Gastrocnemius medialis (tissue), 4 donors: ENCODE data around the gene GAB1. TPM values are rescaled to one million over a fixed set of nuclear protein-coding genes. Genes with fewer than 3 reads are reported as not detected.

Experiments
- ATAC-seq, 2 donors: fragments of 150-250 bp; one replicate each; pipeline ENCODE4 v1.9.1; 2016
- DNase-seq, 2 donors: peaks; one replicate each; pipeline ENCODE4 v3.0.0-alpha.2; 2019
- H3K27ac ChIP-seq, 4 donors: fragments of 200-600 bp; sonication (generic); 1 replicate in 1 of 4; 2 replicates in 3 of 4; pipeline ENCODE4 v1.5.1; 2016 to 2018; ENCODE audit warnings: mild to moderate bottlenecking in 2 of 4, moderate library complexity in 1 of 4
- H3K27me3 ChIP-seq, 3 donors: fragments of 200-600 bp; sonication (generic) in 2 of 3; 1 replicate in 1 of 3; 2 replicates in 2 of 3; pipeline versions ENCODE4 v1.5.1 to v1.6.0; 2016 to 2019; ENCODE audit warnings: mild to moderate bottlenecking in 1 of 3, moderate library complexity in 1 of 3
- H3K36me3 ChIP-seq, 2 donors: fragments of 200-600 bp; sonication (generic) in 1 of 2; one replicate each; pipeline ENCODE4 v1.5.1; 2017 to 2018
- H3K4me1 ChIP-seq, 2 donors: fragments of 200-600 bp; sonication (generic) in 1 of 2; one replicate each; pipeline ENCODE4 v1.5.1; 2016 to 2017; ENCODE audit warnings: mild to moderate bottlenecking in 2 of 2
- H3K4me3 ChIP-seq, 4 donors: fragments of 200-600 bp; sonication (generic) in 3 of 4; 1 replicate in 1 of 4; 2 replicates in 3 of 4; pipeline ENCODE4 v1.5.1; 2016 to 2019; ENCODE audit warnings: mild to moderate bottlenecking in 2 of 4
- H3K9me3 ChIP-seq, 3 donors: fragments of 200-600 bp; sonication (generic) in 2 of 3; 1 replicate in 1 of 3; 2 replicates in 2 of 3; pipeline ENCODE4 v1.5.1; 2016 to 2019
- CTCF ChIP-seq, 5 experiments: fragments of 450-650 bp in 3 of 5; fragments of 200-600 bp in 2 of 5; sonication (generic) in 2 of 5; IDR thresholded peaks in 4 of 5; conservative IDR thresholded peaks in 1 of 5; 1 replicate in 4 of 5; 2 replicates in 1 of 5; pipeline ENCODE4 v1.5.1; 2016 to 2019; ENCODE audit warnings: antibody characterized with exemption in 5 of 5, mild to moderate bottlenecking in 3 of 5, moderate library complexity in 3 of 5
- POLR2A ChIP-seq, 2 donors: fragments of 450-650 bp; IDR thresholded peaks; one replicate each; pipeline ENCODE4 v1.6.1; 2017; ENCODE audit warnings: antibody characterized with exemption in 2 of 2, mild to moderate bottlenecking in 2 of 2, moderate library complexity in 2 of 2
- in situ Hi-C, 4 donors: fragments of 200-750 bp; cut with MboI; loops; one replicate each; pipeline versions ENCODE4 v1.15.0 to v1.8.0; 2017; ENCODE audit warnings: low sequenced_read_pairs in 4 of 4
- intact Hi-C: fragments of 100-400 bp; cut with DNase I; formaldehyde crosslinking; loops from one replicate; pipeline ENCODE4 v1.15.1; 2023; ENCODE audit warnings: low total_unique reads
- total RNA-seq, 4 donors: library from RNA; depleted of rRNA; stranded (reverse); fragments of >200 nt; gene quantifications; one replicate each; pipeline versions ENCODE4 v1.1.0 to v1.2.3, GENCODE V29; 2016

The GAB1 gene
- total RNA-seq, 4 donors from 2014 or later = 11.4 to 27.9 (median 26.6) TPM

DNA sequence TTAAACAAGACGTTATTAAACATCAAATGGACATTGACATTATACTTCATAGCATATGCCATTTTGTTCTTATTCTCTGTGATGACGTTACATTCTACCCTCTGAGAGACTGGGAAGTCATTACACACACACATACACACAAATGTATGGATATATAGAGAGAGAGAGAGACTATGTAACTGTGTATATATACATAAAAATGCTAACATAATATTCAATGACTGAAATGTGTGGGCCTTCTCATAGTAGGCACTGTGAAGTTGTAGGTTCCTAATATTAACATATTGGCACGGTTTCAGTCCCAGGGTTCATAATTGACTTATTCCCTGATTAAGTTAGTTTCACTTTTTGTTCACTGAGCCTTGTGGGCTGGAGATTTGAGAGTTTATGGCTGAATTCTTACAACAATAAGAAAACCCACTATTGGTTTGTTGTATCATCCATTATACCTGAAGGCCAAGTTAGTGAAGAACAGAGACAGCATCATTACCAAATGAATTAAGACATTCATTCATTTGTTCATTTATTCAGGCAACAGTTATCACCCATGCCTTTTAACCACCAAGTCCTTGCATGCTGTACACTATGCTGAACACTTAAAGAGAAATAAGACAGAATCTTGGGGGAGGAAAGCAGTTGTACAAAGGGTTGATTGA lies 68.5 kb downstream of the GAB1 start:
- DNase-seq = no peak
- H3K4me1 ChIP-seq = peaks cover 89 to 97% of the 10 kb centered on the region in 2 donors
- H3K9me3 ChIP-seq = no peaks in the 10 kb centered on the region
- no peak for TF ChIP-seq POLR2A (IDR thresholded peaks at IDR 0.05)
- TF ChIP-seq CTCF (IDR thresholded peaks at IDR 0.05 in 4 of 5, conservative IDR thresholded peaks at IDR 0.05 in 1 of 5) = no peak
- H3K27me3 ChIP-seq = no peaks in the 10 kb centered on the region
- no peak overlapping the region for H3K4me3 ChIP-seq
- H3K27ac ChIP-seq = peak overlapping the region; percentile 80 to 95 (median 86)
- in situ Hi-C loops (no loop called here), intact Hi-C loops (no loop called here)
- no peak for ATAC-seq
- no peaks in the 10 kb centered on the region for H3K36me3 ChIP-seq

DNA sequence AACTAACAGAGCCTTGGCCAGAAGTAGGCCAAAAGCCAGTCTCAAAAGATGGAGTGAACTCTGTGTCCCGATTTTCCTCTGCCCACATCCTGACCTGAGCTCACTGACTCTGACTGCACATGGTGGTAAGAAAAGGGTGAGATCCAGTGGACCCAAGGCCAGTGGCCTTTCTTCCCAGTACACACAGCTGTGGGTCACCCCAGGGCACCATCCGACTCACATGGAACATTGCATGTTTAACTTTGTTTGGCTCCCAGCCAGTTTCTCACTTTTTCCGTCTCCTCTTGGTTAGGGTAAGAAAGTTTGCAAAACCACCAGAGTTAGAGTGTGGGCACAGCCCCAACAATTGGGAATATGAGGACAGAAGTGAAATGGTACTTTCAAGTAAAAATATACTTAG lies 69.8 kb downstream of the GAB1 start:
- no peaks in the 10 kb centered on the region for H3K9me3 ChIP-seq
- no peak overlapping the region for H3K4me3 ChIP-seq
- DNase-seq = peak; percentile 59 to 76
- peak; percentile 15 to 28 for ATAC-seq
- H3K27me3 ChIP-seq = no peaks in the 10 kb centered on the region
- H3K36me3 ChIP-seq = no peaks in the 10 kb centered on the region
- H3K4me1 ChIP-seq = peaks cover 96 to 98% of the 10 kb centered on the region in 2 donors
- no peak for TF ChIP-seq POLR2A (IDR thresholded peaks at IDR 0.05)
- in situ Hi-C loops = no loop called here
- H3K27ac ChIP-seq = peak overlapping the region; percentile 80 to 95 (median 86)
- intact Hi-C loops = no loop called here

DNA sequence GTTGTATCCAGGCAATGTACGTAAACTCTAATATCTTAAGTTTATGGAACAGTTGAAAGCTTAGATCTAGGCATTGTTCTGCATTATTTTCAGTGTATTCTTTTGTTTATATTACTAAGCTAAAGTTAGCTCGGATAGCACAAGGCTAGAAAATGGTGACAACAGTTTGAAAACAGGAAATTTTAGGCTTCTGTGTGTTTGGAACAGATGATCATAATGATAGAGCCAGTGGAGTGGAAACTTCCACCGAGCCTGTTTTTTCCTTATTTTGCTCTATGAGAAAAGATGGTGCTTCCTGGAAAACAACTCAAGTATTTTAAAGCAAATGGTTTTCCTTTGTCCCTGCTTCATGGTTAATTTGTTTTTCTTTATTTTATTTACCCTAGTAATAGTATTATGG lies 70.8 kb downstream of the GAB1 start:
- Histone ChIP-seq H3K4me3 (peak overlapping the region in 1 of 4 donors; percentile 1), H3K9me3 (no peaks in the 10 kb centered on the region), H3K4me1 (peaks cover 95 to 98% of the 10 kb centered on the region in 2 donors), H3K36me3 (no peaks in the 10 kb centered on the region), H3K27ac (peak overlapping the region; percentile 80 to 95 (median 86)), H3K27me3 (no peaks in the 10 kb centered on the region)
- in situ Hi-C loops = no loop called here
- ATAC-seq = no peak
- no peak for TF ChIP-seq CTCF (IDR thresholded peaks at IDR 0.05 in 4 of 5, conservative IDR thresholded peaks at IDR 0.05 in 1 of 5)
- no peak for TF ChIP-seq POLR2A (IDR thresholded peaks at IDR 0.05)
- intact Hi-C loops = no loop called here
- DNase-seq = no peak

DNA sequence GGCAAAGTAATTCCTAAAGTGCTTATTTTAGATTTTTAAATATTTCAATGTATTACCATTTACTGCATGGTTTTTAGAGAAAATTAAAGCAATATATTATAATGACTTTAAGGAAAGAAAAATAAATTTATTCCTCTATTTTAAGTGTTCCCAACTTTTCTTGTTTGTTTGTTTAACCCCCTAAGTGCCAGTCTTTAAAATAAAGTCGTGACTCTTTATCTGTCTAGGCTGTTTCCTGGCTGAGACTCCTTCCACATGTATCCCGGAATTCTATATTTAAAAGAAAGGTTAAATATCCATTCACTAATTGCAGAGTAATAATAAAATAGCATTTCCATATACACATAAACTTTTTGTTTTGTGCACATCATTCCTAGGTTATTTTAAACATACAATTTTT lies 71.2 kb downstream of the GAB1 start:
- DNase-seq = no peak
- TF ChIP-seq CTCF (IDR thresholded peaks at IDR 0.05 in 4 of 5, conservative IDR thresholded peaks at IDR 0.05 in 1 of 5) (no peak), POLR2A (IDR thresholded peaks at IDR 0.05) (no peak)
- Histone ChIP-seq H3K4me1 (peaks cover 95 to 97% of the 10 kb centered on the region in 2 donors), H3K27ac (peak overlapping the region in 3 of 4 donors; percentile 80 to 95 (median 86)), H3K9me3 (no peaks in the 10 kb centered on the region), H3K27me3 (no peaks in the 10 kb centered on the region), H3K36me3 (no peaks in the 10 kb centered on the region), H3K4me3 (no peak overlapping the region)
- intact Hi-C loops (no loop called here), in situ Hi-C loops (no loop called here)
- ATAC-seq = no peak

DNA sequence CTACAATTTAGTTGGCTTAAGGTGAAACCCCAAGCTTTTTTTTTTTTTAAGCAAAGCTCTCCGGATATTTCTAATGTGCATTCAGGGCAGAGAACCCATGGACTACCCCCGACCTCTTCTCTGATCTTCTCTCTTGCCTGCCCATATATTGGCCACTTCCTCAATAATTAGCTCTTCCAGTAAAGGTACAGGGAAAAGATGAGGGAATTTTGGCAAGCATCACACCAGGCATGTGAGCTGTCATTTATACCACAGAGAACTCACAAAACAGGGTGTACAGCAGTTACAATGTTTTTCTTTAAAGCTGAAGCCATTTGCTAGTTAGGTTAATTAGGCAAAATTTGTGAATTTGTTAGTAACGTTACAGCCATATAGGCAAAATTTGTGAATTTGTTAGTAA lies 73.3 kb downstream of the GAB1 start:
- intact Hi-C loops = no loop called here
- in situ Hi-C loops = no loop called here
- Histone ChIP-seq H3K36me3 (no peaks in the 10 kb centered on the region), H3K4me3 (no peak overlapping the region), H3K9me3 (no peaks in the 10 kb centered on the region), H3K27ac (peak overlapping the region; percentile 15 to 67 (median 50)), H3K4me1 (peaks cover 75 to 83% of the 10 kb centered on the region in 2 donors), H3K27me3 (no peaks in the 10 kb centered on the region)
- TF ChIP-seq POLR2A (IDR thresholded peaks at IDR 0.05) = no peak
- no peak for TF ChIP-seq CTCF (IDR thresholded peaks at IDR 0.05 in 4 of 5, conservative IDR thresholded peaks at IDR 0.05 in 1 of 5)
- ATAC-seq (no peak), DNase-seq (no peak)
